Renal cortical epithelial cell (primary cell): ENCODE data around the gene CNST. TPM values are rescaled to one million over a fixed set of nuclear protein-coding genes. Genes with fewer than 3 reads are reported as not detected.

Experiments used
- DNase-seq: peaks from one replicate; pipeline ENCODE4 v3.0.0-alpha.2; 2011; ENCODE audit warnings: low read depth
- total RNA-seq: library from RNA; depleted of rRNA; stranded (reverse); fragments of >200 nt; gene quantifications from 2 replicates; pipeline ENCODE4 v1.2.3, GENCODE V29; 2014

Gene CNST
- 13.0 and 27.1 TPM in 2 replicates for total RNA-seq

GRCh38 chr1:246566128-246566812, at the start of gene CNST, which contains the start of gene TFB2M:
Gene CNST, plus strand, starts transcription at chr1:246566456. Its CDS starts 25,107 bp downstream, at chr1:246591563.
Gene TFB2M, minus strand, starts transcription at chr1:246566261. Its CDS starts 123 bp downstream, at chr1:246566138.
- DNase-seq = peak; percentile 95

GRCh38 chr1:246517391-246517790, 48.9 kb upstream of the CNST start:
- DNase-seq = no peak

- DNase-seq = no peak
These were observed 47.6 kb upstream of the CNST start for GRCh38 chr1:246518456-246519205.

DNA sequence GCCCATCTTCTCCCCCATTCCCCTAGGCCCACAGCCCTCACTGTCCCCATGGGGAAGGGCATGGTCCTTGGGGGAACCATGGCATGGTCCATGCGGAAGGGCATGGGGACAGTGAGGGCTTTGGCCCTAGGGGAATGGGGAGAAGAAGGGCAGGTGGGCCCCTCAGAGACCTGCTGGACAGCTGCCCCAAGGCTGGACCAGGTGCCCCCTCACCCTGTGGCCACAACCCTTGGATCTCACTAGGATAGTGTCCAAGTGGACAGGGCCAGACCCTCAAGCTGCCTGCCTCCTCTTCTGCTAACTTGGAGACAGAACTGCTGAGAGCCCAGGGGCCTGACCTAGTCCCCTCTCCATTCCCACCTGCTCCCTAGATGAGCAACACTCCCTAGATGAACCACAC, 46.7 kb upstream of the CNST start:
- no peak for DNase-seq

DNA sequence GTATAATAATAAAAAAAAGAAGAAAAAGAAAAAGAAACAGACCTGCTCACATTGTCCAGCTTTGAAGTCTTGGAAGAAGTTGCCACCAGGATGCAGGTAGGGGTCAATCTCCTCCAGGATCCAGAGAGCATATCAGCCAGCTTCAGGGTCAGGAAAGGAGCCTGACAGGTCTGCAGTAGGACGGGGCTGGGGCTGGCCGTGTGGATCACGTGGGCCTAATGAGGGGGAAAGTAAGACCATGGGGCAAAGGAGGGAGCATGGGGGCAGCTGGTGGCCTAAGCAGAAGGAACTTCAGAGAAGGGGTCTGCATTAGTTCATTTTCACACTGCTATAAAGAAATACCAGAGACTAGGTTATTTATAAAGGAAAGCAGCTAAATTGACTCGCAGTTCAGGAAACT, 39.9 kb upstream of the CNST start:
- DNase-seq = no peak

DNA sequence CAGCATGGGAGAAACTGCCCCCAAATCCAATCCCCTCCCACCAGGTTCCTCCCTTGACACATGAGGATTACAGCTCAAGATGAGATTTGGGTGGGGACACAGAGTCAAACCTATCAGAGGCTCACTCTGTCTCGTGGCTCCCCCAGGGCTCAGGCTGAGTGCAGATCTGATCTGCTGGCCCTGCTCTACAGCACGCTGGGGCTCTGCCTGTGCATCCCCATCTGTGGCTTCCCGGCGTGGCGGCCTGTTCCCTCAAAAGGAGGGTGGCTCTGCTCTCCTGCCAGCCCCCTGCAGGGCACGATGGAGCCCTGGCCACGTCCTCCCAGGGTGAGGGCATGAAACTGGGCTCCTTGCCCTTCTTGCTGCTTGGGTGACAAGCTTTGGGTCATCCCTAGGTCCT, 39.3 kb upstream of the CNST start:
- no peak for DNase-seq

DNA sequence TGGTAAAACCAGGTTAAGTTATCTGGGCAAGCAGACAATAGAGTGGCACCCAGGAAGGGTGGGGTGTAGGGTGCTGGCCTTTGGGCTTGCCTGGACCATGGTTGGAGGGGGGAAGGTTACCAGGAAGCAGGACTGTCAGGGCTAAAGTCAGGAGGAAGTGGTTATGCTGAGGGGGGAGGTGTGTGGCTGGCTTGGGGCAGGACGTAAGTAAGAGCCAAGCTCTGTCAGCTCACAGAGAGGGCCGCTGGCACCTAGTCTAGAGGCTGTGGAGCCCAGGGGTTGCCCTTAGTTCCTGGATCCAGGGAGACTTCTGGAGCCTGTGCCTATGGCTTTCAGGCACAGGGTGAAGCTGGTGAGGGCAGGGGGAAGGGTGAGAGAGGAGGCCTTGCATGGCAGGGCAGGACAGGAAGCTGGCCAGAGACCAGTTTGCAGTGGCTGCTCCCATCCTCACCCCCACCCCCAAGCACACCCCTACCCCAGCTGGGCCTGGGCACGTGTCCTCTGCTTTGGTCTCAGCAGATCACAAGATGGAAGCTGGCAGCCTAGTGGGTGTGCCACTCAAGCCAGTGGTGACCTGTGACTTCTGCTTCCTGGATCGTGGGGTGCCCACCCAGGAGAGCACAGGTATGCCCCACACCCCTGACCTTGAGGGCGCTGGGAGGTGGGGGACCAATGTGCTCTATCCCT, 38.7 kb upstream of the CNST start:
- DNase-seq = no peak

DNA sequence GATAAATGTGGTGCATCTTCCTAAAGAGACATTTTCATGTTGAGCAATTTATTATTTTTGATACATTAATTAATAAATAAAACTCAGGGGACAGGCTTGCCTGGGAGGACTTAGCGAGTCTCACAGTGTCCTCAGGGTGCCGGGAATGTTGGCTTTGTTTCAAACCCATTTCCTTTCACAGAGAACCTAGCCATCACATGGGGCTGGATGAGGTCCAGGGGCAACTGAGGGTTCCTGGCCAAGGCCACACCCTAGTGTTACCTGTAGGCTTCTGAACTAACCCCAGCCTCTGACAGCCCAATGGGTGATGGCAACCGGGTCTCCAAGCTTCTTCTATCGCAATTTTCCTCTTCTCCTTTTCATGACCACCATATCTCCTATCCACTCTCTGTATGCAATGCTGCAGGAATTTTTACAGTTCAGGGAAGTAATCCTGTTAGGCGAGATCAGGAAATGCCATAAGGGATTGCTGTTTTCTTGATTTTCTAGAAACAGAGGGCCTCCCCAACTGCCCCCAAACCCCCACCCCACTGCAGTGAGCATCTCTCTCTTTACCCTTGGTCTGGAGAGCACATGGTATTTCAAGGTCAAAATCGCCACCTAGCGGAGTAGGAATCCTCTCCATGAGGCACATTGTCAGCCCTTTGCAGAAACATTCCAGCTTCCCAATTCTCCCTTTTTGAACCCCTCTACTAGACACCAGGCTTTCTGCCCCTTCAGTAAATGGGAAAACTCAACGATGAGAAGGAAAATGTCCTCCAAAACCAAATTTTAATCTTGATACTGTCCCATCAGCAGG, 37.1 kb upstream of the CNST start:
- DNase-seq = peak; percentile 6

- no peak for DNase-seq
These were observed 35.8 kb upstream of the CNST start for GRCh38 chr1:246530482-246530881.

DNA sequence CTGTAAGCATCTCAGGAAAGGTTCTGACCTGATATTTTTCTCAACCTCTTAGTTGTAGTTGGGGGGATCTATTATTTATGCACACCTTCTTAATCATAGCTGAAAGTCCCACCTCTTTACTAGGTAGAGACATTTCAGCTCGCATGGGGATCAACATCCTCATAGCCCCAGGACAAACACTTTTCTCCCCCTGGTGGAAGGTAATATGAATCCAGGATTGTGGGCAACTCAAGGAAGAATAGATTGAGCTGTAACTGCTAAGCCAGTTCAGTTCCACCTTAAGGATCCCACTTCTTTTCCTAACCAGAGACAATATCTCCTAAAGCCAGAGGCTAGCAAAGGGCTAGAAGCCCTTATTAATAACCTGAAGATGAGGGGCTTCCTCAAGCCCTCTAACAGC, 33.7 kb upstream of the CNST start:
- DNase-seq = no peak

- no peak for DNase-seq
These were observed 32.8 kb upstream of the CNST start for GRCh38 chr1:246533371-246533905.

GRCh38 chr1:246534114-246534513, 32.1 kb upstream of the CNST start:
- no peak for DNase-seq

DNA sequence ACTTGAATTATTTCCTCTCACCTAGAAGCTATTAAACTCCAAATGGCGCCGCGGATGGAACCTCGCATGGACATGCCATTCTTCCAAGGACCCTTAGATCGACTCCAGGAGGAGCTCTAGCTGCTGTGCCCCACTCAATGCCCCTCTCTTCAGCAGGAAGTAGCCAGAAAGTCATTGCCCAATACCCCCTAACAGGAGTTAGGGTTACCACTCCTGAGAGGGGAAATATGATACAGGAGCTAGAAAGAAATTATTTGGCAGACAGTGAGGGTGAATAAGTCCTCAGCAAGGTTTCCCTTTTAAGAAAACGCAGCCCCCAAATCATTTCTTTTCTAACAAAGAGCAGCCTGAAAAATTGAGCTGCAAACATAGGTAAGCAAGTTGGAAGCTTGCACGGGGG, 28.8 kb upstream of the CNST start:
- DNase-seq = no peak

DNA sequence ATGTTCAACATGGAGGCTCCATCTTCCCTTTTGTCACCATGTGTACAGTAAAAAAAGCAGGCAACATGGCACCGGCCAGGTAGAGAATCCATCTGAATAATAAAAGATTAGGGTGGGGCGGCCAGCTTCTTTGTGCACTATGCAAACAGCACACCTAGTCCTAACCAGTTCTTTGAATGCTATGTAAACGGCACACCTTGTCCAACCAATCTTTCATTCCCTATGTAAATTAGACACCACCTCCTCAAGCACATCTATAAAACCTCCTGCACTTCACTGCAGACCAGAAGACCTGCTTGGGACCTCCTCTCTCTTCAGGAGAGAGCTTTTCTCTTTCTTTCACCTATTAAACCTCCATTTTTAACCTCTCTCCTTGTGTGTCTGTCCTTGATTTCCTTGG, 28.4 kb upstream of the CNST start:
- no peak for DNase-seq

GRCh38 chr1:246540738-246541491, 25.3 kb upstream of the CNST start:
- no peak for DNase-seq

DNA sequence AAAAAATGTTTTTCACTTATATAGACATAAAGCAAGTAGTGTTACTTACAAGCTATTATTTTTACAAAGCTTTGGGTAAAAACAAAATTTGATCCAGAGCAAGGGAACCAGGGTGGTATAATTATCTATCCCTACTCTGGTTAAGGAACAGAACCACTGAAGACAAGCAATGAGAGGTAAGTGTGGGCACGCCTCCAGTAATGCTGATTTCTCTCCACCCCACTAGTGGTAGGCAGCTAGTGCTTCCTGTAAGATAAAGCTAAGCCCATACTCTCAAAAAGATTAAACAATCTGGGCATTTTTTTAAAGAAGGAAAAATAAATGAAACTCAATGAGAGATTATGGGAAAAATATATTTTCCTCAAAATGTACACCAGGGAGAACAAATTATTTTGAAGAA, 22.3 kb upstream of the CNST start:
- no peak for DNase-seq

DNA sequence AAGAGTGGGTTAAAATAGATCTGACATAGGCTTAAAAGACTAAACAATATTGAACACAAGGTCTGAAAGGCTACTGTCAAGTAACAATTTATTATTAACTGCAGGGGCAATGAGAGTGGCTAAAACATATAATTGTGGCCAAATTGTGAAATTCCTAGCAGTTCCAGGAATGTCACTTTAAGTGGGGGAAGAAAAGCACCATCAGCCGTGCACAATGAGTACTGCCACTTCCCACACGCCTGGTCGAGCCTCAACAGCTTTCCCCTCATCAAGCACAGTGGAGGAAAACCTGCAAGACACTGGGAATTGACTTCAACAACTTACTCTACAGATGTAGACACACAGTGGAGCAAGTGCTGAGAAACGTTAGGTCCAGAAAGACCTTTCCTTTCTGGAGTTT, 16.6 kb upstream of the CNST start:
- DNase-seq = no peak

DNA sequence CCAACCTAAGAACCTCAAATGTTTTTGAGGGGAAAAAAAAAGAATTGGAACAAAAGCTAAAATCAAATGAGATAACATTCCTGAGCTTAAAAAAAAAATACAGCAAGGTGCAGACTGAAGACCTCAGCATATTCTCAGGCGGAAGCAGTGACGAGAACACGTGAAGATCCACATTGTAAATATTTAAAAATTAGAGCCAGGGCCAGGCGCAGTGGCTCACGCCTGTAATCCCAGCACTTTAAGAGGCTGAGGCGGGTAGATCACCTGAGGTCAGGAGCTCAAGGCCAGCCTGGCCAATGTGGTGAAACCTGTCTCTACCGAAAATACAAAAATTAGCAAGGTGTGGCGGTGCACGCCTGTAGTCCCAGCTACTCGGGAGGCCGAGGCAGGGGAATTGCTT, 15.9 kb upstream of the CNST start:
- DNase-seq = no peak

DNA sequence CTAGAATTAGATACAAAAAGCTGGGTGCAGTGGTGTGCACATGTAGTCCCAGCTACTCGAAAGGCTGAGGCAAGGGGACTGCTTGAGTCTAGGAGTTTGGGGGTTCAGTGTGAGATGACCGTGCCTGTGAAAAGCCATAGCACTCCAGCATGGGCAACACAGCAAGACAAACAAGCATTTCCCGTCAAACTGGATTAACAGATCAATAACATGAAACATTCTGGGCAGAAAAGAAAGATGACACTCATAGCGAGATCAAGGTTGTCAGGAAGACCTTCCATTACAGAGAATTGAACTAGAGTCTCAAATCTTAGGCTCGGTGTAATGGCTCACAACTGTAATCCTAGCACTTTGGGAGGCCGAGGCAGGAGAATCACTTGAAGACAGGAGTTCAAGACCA, 14.1 kb upstream of the CNST start:
- DNase-seq = no peak

- DNase-seq = no peak
These were observed 12.1 kb upstream of the CNST start for GRCh38 chr1:246554201-246554600.

- no peak for DNase-seq
These were observed 8.2 kb upstream of the CNST start for GRCh38 chr1:246558041-246558440.
